Fibroblast of skin of abdomen (primary cell): ENCODE measurements around the gene COLQ. TPM values are rescaled to one million over a fixed set of nuclear protein-coding genes. Genes with fewer than 3 reads are reported as not detected.
A peak's percentile ranks its signal among the peaks of the same experiment; 100 is the strongest.
"Not testable (repeated sequence)": the region's sequence is repeated elsewhere in the genome, so short reads cannot be mapped to it uniquely, and the experiment has no call there.

Source experiments
- DNase-seq: peaks from one replicate; pipeline ENCODE4 v3.0.0-alpha.2; 2013
- polyA plus RNA-seq, 2 experiments: library from polyadenylated mRNA; unstranded; fragments of 120-200 nt; gene quantifications; one replicate each; pipeline ENCODE4 v1.2.1, GENCODE V29; 2013; ENCODE audit not compliant: insufficient read length in 2 of 2

The COLQ gene
- 0.77 TPM for polyA plus RNA-seq (2013, experiment 1 of 2; ENCODE audit: insufficient read length)
- 0.83 TPM for polyA plus RNA-seq (2013, experiment 2 of 2; ENCODE audit: insufficient read length)

DNA sequence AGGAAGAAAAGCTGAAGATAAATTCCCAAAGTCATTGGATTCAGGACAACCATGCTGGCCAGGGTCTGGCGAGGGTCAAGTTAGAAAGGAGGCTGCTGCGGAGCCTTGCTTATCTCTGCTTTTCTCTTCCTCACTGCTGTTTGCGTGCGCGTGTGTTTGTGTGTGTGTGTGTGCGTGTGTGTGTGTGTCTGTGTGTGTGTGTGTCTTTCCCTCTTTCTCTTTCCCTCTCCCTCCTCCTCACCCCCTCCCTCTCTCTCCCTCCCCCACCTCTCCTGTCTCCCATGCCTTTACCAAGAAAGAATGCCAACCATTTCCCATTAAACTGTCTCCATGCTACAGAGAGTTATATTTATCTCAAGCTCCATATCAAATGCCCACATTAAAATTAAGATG is at the start of gene COLQ:
Gene COLQ (minus strand): TSS at position 134 of the 393 bp plus-strand sequence. CDS start 81 bp downstream, at position 53.
- DNase-seq, result peak; percentile 17

DNA sequence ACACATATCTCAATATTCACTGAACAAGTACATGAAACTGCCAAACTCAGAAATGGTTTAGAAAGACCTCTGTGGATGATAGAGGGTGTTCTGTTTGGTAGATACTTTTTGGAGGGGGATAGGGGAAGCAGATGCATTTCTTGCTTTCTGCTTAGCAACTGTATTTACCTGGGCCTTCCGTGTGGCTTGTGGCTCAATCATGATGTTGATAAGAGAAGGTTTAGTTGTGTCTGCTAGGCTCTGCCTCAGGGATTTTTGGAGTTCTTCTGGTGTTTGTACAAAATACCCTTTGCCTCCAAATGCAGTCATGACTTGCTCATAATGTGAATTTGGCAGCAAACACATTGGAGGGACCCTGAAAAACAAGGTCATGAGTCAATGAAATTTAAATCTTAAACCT is 41.7 kb upstream of the COLQ start:
- DNase-seq, result no peak

DNA sequence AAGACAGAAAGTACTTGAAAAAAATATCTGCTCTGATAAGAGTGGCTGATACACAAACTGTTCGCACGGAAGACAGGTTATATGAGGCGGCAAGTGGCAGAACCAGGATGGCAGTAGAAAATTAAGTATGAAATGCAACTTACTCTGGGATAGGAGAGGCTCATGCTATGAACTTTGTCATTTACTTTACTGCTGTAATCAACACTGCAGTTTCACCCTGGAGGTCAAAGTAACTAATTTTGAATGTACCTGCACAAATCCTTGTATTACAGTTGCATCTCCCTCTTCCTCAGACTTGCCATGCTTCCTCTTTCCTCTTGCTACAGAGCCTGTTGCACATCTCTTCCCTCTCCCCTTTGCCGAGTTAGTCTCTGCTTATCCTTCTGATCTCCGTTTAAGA is 41.1 kb upstream of the COLQ start:
- no peak for DNase-seq

DNA sequence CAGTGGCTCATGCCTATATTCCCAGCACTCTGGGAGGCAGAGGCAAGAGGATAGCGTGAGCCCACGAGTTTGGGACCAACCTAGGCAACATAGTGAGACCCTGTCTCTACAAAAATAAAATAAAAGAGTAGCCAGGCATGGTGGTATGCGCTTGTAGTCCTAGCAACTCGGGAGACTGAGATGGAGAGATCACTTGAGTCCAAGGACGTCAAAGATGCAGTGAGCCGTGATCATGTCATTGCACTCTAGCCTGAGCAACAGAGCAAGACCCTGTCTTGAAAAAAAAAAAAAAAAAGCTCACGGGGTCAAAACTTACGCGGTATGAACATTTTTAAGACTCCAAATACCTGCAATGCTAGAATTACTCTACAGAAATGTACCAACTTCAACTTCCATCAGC is 37.1 kb upstream of the COLQ start:
- no peak for DNase-seq

DNA sequence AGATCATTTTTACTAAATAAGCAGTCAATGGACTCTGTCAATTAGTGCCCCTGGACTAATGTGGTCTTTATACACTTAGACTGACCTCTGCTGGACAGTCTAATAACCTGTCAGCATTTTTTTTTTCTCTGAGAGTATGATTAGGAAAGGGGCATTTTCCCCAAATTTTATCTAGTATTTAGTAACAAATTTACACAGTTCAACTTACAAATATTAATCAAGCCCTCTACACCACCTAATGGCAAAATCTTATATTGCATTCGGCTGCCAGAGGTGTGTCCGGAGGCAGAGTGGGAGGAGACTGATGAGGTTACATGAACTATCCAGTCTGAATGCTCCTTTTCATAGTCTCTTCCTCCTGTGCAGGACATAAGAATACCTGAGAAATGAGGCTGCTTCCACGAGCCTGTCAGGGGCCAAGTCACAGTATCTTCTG is 36.0 kb upstream of the COLQ start:
- DNase-seq, result peak; percentile 66

DNA sequence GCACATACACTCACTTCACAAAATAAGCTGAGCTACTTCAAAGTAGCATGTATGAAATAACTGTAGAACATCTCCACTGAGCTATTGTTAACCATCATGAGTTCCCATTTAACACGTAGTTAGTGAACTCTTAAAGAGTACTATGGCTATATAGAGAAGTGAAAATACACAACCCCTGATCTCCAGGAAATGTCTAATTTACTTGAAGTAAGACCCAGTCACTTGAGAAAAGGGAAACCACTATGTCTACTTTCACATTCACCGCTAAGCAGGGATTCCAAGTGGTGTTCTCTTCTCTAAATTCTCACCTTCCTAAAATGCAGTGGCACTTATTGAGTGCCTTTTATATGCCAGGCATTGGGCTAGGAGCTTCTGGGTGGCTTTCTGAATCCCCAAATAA is 35.0 kb upstream of the COLQ start:
- no peak for DNase-seq

DNA sequence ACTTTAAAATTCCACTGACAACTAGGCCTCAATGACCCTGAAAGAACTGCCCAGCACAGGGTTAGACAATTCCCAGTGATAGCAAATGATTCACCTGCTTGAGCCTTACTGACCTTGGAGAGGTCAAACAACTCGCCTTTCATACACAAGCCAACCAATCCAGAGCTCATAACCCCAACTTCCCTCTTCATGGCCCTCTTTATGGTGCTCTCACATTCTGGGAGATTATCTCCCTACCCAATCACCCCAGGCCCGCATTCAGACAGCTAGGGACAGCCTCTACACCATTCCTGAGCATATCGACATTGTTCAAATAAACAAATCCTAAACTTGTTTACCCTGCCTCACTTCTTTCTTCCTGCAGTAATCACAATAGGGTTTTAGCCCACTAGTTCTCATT is 32.2 kb upstream of the COLQ start:
- no peak for DNase-seq

DNA sequence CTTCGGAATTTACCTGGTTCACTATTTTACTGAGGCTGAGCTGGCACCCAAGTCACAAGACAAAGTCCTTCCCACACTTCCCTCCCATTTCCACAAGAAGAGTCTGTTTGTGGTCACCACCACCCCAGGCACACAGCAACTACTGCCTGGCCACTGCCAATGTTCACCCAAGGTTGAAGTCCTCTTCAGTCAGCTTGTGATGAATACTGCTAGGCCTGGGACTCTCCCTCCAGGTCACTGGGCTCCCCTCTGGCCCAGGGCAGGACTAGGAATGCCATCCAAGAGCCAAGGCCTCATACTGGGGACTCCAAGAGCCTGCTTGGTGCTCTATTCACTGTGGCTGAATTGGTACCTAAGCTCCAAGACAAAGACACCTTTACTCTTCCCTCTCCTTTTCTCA is 30.4 kb upstream of the COLQ start:
- DNase-seq, result no peak

DNA sequence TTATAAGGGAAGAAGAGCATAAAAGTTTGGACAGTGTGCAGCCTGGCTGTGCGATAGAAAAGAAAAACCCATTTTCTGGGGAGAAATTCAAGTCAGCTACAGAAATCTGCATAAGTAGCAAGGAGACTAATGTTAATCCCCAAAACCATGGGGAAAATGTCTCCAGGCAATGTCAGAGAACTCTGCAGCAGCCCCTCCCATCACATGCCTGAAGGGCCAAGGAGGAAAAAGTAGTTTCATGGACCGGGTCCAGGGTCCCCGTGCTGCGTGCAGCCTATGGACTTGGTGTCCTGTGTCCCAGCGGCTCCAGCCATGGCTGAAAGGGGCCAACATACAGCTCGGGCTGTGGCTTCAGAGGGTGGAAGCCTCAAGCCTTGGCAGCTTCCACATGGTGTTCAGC is 28.3 kb upstream of the COLQ start:
- DNase-seq, result no peak

DNA sequence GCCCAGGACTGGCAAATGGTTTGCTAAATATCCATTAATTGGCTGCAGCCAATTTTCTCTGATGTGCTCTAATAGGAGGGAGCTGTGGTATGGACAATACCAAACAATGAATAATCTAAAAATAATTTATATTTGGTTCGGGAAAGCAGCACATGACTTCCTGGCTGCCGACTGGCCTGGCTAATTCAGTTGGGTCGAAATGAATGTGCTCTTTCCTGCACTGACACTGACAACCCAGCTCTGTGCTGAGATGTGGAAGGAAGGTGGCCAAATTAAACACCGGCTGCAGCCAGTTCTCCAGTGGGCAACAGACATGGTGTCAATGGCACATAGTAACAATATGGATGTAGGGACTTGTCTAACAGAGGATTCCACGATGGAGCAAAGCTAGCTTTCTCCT is 21.1 kb upstream of the COLQ start:
- DNase-seq, result no peak

DNA sequence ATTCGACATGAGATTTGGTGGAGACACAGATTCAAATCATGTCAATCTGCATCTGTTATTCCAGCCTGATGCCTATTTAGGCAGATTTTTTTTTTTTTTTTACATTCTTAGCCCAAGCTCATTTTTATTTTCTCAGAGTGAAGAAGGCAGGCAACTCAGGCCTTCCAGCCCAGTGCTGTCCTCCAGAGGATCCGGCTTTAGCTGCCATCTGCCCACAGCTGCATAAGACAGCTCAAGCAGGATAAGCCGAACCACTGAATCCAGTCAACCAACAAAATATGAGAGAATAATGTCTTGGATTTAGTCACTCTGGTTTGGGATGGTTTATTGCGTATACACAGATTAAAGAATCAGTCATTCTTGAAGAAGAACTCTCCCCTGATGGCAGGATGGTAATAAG is 19.9 kb upstream of the COLQ start:
- DNase-seq, result no peak

DNA sequence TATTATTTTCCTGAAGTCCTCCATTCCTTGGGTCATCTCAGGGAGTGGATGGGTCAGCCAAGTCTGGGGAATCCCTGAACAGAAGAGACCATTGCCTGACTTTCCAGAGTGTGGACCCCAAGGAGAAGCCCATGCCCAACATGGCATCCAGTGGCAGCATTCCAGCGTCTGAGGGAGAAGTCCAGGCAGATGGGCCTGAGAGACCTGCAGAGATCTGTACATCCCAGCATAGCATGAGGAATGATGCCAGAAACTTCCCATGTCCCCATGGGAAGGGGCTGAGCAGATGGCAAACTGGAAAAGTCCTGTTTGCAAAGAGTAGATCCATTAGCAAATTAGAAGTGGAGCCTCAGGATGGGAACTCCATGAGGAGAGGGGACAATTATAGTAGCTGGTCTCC is 17.6 kb upstream of the COLQ start:
- DNase-seq, result no peak

DNA sequence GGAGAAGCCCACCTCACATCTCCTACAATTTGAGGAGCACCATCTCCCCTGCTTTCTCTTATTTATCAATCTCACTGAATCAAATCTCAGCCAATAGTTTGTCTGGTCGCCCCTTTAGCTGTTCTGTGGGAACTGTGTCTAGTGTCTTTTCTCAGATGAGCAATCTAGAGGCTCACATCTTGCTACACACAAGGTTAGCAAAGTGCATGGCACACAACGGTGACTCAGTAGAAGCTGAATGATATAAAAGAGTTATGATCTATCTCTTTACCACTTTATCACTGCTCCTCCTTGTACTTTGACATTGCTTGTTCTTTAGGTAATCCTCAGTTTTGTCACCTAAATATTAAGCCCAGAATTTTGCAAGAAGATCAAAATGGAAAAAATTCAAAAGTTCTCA is 16.8 kb upstream of the COLQ start:
- no peak for DNase-seq

DNA sequence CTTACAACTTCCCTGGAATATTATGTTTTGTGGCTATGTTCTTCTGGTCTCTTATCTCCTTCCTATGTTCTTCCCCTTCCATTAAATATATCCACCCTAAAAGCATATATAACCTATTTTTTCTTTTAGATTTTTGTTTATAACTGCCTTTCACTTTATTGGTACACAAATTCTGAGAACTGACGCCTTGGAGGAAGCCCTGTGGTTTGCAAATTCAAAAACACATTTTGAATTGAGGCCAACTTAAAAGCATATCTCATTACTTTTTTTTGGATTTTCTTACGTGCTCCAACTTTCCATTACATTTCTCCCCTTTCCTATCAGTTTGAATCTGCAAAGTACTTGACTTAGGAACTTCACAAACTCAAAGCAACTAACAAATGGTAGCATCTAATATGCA is 15.3 kb upstream of the COLQ start:
- no peak for DNase-seq

DNA sequence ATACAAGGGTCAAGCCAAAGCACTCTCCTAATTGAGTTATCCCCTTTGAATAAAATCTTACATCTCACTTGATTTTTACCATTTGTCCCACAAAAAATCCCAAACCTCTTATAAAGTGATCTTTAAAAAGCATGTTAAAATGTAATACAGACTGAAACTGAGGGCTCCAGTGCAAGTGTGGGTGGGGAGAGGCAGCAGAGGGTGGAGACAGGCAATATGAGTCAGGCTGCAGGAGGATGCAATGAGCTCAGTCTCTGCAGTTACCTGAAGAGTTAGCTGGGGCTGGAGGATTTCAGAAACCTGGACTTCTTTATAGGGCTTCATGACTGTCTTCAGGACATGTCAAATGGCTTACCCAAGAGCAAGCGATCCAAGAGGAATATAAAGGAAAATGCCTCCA is 14.2 kb upstream of the COLQ start:
- DNase-seq, result no peak

DNA sequence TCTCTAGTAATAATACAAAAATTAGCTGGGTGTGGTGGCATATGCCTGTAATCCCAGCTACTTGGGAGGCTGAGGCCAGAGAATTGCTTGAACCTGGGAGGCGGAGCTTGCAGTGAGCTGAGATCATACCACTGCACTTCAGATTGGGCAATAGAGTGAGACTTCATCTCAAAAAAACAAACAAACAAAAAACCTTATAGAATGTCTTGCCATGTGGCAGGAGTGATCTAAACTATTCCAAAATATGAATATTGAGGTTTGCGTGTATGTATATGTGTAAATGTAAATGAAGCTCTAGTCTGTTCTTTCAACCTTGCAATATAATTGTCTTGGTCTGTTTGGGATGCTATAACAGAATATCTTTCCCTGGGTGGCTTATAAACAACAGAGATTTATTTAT is 11.1 kb upstream of the COLQ start:
- not testable (repeated sequence) for DNase-seq

DNA sequence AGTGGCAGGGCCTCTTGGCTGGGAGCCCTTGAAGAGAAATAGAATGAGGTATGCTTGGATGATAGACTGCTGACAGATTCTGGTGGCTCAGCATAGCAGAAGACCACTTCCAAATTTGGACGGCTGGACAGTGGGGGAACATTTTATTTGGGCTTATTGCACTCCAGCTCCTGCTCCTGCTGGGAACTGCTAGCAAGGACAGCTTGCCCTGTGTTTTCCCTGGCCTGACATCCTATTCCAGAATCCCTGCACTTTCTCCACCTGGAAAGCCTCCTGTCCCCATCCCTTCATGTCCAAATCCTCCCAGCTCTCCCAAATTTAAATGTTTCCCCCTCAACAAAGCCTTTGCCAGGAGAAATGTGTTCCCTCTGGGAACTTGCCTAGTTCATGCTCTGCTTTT is 9.8 kb upstream of the COLQ start:
- no peak for DNase-seq

DNA sequence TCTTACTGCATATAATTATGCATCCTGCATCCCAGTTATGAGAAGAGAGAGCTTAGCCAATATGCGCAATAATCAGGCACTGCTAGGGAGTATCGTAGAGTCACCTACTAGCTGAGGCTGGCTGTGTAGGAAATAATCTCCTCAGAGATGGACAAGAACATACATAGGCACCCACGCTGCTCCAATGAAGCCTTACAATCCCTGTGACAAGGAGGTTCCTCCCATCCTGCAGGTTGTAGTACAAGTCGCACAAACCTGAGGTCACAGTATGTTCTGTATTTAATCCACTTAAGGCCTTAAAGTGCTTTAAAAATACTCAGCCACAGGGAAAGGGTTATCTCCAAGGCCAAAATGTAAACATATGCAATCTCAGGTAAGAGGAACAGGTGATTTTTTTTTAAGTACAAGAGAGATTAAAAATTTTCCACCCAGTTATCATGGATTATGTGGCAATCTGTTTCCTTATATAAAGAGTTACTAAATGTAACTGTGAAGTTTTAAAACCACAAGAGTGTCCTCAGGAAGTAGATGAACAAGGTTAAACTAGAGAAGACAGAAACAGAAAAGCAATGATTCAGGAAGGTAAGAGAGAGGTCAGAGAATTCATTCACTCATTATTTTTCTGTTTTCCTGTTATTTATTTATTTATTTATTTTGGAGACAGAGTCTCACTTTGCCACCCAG is 7.5 kb upstream of the COLQ start:
- no peak for DNase-seq

DNA sequence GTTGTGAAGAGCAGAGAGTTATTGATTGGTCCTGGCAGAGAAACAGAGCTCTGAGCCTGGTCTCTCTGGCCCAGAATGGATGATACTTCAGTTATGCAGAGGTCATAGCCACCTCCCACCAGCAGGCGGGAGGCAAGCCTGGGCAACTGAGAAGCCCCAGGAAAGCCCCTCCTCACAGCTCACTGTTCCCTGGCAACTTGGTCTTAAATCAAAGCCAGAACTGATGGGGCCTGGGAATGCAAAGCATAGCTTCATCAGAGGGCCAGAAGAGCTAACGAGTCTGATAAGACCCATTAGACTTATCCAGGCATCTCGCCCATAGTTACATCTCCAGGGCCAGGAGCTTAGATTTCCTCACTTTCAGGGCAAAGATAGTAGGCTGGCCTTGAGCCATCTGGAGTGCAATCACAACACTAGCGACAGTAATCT is 5.5 kb upstream of the COLQ start:
- no peak for DNase-seq

DNA sequence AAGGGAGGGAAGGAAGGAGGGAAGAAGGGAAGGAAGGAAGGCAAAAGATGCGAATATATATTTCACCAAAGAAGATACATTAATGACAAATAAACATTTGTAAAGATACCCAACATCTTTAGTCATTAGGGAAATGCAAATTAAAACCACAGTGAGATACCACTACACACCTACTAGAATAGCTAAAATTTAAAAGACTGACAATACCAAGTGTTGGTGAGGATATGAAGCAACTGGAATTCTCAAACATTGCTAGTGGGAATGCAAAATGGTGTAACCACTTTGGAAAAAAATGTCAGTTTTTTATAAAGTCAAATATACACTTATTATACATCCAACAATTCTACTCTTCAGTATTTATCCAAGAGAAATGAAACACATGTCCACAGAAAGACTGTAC is 4.3 kb upstream of the COLQ start:
- DNase-seq, result no peak

DNA sequence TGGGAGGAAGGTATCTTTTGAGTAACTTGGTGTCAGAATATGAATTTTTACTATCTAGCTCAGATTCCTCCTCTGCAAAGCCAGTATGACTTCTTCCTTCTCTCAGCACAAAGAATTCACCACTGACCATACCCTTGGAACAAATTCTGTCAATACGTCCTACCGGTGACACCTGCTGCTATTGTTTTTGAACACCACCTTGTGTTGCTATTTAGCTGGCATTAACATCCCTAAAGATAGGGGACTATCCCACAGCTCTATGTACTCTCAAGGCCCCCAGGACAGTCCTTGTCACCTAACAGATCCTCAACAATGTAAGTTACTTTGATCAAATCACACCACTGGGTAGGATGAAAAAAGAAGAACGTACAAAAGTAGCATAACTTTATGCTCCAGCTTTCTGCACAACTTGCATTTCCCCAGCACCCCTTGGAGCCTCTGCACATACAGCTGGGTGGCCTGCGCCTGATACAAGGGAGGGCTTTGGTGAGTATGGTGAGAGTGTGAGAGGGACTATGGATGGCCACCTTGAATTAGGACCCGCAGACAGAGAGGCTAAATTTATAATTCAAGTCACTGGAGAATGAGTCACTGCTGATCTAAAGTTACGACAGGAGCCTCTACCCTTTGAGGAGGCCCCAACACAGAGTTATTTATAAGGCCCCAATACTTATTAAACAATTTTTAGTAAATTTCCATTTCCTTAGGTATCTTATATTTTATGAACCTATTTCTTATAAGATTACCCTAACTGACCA is 2.3 kb upstream of the COLQ start:
- DNase-seq, result no peak

DNA sequence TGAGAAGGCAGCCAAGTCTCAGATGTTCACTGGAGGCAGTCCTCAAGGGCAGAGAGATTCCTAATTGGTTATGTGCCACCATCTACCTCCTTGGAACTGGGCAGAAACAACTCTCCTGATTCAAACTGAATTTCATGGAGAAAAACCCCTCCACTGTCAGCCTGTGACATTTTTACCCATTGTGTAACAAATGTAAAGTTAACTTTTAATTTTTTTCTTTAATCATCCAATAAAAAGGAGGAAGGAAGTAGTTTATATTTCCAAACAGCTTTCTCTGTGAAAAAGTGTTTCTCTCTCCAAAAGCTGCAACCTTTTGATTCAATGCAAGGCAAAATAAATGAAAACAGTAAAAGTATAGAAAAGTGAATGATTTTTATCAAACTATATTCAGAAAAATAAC is 510 bp upstream of the COLQ start:
- no peak for DNase-seq

DNA sequence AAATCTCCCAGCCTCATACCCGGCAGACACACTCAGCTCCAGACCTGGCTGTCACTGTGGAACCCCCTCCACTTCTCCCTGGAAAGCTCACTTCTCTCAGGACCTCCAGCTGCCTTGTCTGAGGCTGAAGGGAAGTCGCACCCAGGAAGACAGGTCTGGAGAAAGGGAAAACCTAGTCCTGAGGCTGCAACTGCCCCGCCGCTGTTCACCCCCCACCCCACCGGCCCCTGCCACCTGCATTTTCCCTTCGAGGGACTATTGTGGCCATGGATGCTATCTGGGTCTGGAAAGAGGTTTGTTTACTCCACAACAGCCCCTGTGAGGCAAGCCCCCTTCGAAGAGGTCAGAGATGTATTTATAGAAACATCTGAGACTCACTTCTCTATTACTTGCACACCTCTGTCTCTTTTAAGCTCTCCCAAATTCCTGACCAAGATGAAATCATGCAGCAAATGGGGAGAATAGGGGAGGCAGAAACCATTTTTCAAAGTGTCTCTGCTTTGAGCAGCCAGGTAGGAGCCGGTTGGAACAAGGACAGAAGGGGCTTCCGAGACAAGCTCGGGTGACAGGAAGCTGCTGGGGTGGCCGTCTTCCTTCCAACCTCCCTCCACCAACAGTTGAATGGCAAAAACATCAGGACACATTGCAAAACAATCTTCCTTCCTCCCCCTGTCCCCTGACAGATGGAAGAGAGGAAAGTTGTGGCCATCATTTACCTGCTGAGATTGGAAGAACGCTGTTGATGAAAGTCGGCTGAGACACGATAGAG is 518 bp downstream of the COLQ start:
- DNase-seq, result no peak

DNA sequence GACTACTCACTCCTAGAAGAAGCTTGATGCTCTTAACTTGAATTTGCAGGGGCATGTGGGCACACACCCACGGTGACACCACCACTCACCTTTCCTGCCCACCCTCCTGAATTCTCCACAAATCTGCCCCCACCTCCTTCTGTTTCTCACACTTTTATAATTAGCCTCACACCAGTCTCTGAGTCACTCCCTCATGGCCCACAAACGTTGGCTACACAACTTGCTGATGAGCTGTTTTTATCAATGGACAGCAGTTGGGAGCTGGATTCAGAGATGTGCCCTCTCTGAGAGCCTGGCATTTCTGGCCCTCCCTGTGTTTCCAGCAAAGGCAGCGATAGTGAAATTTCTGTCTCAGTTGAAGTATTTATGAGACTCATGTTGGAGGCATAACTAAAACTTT is 1.3 kb downstream of the COLQ start:
- DNase-seq, result no peak
